Measurements from ENCODE around the gene TRPM5.

The TRPM5 gene

DNA sequence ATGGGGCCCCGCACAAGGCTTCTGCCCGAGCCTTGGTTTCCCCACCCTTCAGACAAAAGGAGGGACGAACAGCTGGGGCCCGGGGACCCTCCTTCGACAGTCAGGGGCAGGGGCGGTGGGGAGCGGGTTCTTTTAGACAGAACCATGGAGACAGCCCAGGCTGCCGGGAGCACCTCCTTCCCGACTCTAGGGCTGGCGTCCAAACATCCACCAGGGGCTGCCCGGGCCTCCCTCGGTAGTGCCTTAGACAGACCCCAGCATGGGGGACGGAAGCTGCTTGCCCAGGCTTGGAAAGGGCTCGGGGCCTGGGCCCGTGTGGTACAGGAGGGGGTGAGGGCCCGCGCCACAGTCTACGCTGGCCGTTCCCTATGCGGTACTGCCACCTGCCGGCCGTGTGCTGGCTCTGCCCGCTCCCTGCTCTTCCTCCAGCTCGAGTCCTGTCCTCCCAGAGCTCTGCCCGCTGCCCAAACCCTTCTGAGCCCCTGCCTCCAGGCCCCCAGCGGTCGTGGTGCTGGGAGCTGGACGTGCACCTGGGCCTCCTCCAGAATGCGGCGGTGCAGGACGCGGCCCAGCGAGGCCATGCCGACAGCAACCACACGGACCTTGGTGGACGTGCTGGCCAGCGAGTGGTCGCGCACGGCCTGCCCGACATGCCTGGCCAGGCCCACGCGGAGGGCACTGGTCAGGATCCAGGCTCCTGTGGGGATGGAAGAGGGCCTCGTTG is 23.6 kb downstream of the TRPM5 start:
- peak; percentile 95 for DNase-seq (ENCODE audit: low spot score)

GRCh38 chr11:2419638-2420501 is 24.4 kb downstream of the TRPM5 start:
- DNase-seq (ENCODE audit: low spot score) = peak; percentile 89

- no peak for DNase-seq (ENCODE audit: low spot score)
Measured at GRCh38 chr11:2418693-2419360, 25.5 kb downstream of the TRPM5 start.

GRCh38 chr11:2417856-2418692 is 26.2 kb downstream of the TRPM5 start:
- no peak for DNase-seq (ENCODE audit: low spot score)

DNA sequence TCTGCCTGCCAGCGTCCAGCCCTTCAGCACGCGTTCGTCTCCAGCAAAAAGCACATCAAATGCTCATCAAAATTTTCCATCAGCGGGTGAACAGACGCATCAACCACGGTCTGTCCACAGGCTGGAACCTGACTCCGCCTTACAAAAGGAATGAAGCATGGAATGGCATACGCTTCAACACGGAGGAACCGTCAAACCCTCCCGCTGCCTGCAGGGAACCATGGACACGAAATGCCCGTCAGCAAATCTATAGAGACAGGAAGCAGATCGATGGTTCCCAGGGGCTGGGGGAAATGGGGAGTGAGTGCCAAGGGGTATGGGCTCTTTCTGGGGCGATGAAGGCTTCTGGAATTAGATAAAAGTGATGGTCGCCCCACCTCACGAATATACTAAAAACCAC is 27.5 kb downstream of the TRPM5 start:
- DNase-seq (ENCODE audit: low spot score) = no peak

GRCh38 chr11:2415601-2416380 is 28.5 kb downstream of the TRPM5 start:
- no peak for DNase-seq (ENCODE audit: low spot score)

GRCh38 chr11:2415171-2415570 is 29.1 kb downstream of the TRPM5 start:
- no peak for DNase-seq (ENCODE audit: low spot score)

DNA sequence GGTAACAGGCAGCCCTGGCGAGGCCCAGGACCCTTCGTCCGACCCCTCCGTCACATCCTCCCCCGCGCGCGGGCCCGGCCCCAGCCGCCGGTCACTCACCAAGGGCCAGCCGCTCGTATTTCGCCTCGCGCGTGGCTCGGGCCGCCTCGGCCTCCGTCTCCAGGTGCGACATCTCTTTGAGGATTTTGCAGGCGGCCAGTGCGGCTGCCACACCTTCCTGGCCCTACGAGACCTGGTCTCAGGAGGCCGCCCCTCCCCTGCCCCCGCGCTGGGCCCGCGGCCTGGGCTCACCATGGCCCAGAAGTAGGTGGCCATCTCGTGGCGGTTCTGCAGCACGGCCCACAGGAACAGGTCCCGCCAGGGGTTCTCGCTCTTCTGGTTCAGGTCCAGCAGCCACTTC is 29.7 kb downstream of the TRPM5 start:
- DNase-seq (ENCODE audit: low spot score) = no peak

DNA sequence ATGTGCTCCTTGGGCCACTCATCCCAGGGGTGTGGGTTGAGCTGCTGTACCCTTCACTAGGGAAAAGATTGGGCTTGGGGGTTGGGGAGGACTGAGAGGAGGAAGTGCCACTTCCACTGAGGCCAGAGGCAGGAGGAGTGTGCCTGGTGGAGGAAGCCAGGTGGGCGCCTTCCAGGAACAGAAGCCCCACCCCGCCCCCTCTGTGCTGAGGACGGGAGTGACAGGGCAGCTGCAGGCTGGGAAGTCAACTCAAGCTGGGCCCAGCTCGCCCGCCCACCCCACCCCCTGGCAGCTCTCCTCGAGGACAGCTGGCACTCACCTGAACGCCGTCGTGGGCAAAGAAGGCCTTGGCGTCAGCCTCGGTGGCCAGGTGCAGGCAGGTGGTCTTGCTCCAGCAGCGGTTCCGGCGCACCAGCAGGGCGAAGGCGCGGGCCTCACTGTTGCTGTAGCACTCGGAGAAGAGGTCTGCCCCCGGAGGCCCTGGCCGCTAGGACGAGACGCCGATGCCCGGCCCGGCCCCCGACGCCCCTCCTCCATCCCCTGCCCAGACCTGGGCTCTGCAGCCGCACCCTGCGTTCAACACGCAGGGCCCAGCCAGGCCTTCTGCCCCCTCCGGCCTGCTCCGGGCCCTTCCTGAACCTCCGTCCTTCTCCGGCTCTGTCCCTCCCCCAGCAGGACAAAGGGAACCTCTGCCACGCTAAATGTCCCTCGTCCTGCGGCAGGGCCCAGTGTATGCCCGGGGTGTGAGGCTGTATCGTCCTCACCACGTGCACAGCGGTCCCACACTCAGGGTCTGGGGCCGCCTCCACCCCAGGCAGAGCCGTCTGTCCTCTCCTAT is 30.4 kb downstream of the TRPM5 start:
- DNase-seq (ENCODE audit: low spot score) = no peak

DNA sequence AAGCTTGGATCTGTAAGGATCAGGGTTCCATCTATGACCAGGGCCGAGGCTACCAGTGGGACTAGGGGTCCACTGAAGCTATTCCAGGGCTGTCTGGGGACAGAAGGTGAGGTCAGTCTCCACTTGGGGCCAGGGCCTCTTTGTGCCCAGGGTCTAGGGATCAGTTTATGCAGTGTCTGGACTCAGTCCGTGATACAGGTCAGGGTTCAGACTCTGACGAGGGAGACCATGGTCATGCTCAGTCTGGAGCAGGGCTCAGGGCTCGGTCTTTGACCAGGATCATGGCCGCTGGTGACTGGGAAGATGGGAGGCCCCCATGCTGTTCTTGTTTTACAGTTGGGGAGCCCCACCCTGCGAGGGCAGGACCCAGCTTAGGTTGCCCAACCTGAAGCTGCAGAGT is 32.0 kb downstream of the TRPM5 start:
- no peak for DNase-seq (ENCODE audit: low spot score)

DNA sequence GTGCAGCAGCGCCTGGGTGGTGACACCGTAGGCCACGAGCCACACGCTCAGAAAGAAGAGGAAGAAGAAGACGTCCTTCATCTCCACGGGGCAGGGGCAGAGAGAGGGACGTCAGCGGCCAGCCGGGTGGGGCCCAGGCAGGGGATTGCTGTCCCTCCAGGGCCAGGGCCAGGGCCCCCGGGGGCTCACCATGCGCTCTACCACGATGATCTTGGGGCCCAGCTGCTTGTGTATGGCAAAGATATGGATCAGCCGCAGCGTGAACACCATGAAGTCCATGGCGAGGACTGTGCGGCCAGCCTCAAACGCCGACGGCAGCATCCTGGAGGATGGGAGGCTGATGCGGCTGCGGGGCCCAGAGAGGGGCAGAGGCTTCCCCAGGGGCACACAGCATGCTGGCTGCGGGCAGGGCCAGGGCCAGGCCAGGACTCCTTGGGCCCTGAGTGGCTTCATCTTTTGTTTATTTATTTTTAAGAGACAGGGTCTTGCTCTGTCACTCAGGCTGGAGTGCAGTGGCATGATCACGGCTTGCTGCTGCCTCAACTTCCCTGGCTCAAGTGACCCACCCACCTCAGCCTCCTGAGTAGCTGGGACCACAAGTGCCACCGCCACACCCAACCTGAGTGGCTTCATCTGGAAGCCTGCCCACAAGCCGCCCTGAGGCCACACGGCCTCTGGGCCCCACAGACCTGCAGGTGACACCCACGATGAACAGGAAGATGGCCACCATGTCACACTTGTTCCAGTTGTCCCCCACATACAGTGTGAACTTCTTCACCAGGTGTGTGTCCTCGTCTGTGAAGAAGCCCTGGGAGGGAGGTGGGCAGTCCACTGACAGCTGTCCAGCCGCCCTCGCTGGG is 32.6 kb downstream of the TRPM5 start:
- DNase-seq (ENCODE audit: low spot score) = no peak

DNA sequence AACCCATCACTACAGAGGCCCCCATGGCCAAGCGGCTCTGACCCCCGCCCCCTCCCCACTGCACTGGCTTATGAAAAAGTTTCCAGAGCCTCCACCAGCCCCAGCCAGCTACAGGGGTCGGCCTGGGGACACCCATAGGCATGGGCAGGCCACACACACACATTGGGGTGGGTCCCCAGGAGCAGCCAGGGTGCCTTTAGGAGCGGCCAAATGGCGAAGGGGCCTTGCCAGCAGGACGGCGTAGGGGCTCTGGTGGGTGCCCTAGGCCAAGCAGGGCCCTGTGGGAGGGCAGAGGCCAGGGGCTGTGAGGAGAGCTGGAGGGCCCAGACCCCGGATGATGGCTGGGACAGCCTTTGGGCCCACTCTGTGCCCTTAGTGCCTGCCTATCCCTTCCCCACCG is 33.7 kb downstream of the TRPM5 start:
- DNase-seq (ENCODE audit: low spot score) = no peak

DNA sequence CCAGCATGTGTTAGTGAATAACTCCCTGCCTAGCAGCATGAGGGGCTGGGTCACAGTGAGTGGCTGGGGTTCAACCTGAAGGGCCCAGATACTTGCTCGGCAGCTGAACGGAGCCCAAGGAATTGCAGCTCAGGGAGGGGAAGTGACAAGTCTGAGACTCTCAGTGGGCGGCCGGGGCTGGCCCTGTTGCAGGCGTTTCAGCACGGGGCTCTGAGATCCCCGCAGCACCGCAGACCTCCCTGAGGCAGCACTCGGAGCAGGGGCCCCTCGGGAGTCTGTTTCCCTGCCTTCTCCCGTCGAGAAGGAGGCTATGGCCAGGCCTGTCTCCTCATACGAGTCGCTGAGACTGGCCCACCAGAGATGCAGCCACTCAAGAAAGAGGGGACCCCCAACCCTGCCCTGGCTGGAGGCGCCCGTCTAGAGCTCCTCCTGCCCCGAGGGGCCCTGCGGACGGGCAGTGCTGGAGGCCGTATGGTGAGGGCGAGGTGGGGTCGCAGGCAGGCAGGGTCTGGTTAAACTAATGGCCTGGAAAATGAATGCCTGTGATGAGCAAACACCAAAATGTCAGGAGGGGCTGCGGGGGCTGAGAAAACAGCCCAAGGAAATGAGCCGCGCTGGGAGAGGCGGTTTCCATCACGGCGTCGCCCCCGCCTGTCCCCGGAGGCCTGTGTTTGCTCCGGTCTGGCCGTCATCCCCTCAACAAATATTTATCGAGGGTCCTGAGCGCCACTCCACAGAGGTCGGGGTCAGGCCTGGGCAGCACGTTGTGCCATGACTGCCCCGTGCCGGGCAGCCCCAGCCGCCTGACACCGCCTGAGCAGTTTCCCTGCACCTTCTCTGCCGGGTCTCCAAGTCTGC is 34.5 kb downstream of the TRPM5 start:
- no peak for DNase-seq (ENCODE audit: low spot score)

- DNase-seq (ENCODE audit: low spot score) = no peak
Measured at GRCh38 chr11:2409126-2409525, 35.2 kb downstream of the TRPM5 start.

GRCh38 chr11:2408671-2409070 is 35.6 kb downstream of the TRPM5 start:
- DNase-seq (ENCODE audit: low spot score) = no peak

DNA sequence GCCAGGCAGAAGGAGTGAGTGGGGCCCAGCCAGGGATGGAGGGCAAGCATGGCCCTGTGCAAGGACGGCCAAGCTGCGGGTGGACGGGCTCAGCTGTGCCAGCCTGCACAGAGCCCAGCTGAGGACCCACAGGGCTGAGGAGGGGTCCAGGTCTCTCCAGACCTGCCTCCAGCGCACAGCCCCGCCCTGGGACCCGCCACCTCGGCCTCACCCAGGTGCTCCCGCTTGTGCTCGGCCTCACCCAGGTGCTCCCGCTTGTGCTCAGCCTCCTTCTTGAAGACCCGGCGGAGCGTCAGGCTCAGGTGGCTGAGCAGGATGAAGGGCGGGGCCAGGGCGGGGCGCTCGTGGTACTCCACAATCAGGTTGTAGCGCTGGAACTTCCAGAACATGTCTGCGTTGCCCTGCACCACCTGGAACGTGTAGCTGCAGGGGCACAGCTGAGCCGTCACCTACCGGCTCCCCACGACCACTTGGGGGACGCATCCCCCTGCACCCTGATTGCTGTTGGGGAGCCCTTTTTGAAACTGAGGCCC is 37.4 kb downstream of the TRPM5 start:
- no peak for DNase-seq (ENCODE audit: low spot score)

- DNase-seq (ENCODE audit: low spot score) = no peak
Measured at GRCh38 chr11:2406451-2406850, 37.9 kb downstream of the TRPM5 start.

- DNase-seq (ENCODE audit: low spot score) = no peak
Measured at GRCh38 chr11:2404735-2405196, 39.5 kb downstream of the TRPM5 start.

All from HuH-7.5 (cell line).